Fibroblast of pulmonary artery (primary cell): ENCODE results near the gene CAPN11.
A peak's percentile ranks its signal among the peaks of the same experiment; 100 is the strongest.

ENCODE experiments used
- DNase-seq: peaks from one replicate; pipeline ENCODE4 v3.0.0-alpha.2; 2010; ENCODE audit warnings: low read depth
- H3K4me3 ChIP-seq: replicated peaks from 2 replicates; pipeline ENCODE4 v1.5.1; 2011; ENCODE audit warnings: low read depth, mild to moderate bottlenecking, control low read depth, low read length, moderate library complexity
- TF ChIP-seq, protein P1 (sequence below): IDR thresholded peaks from 2 replicates; pipeline ENCODE4 v1.5.1; 2011; ENCODE audit warnings: mild to moderate bottlenecking, control low read depth, low read length, inconsistent platforms; ENCODE audit errors: missing control alignments

The CAPN11 gene

DNA sequence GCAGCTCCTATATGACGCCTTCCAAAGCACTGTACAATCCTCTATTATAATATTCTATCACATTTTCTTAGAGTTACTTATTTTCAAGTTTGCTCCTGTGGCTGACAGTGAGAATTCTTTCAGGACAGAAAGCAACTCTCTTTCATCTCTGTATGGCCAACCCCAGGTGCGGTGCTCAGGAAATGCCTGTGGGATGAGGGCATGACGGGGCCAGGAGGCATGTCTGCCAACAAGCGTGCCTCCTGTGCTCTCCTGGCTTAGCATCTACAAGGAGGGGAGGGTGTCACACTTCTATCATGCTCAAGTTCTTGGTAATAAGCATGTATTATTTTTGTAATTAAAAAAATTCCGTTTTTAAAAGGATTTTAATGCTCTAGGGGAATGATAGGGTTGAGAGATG is 42.8 kb upstream of the CAPN11 start:
- TF ChIP-seq, protein P1, sequence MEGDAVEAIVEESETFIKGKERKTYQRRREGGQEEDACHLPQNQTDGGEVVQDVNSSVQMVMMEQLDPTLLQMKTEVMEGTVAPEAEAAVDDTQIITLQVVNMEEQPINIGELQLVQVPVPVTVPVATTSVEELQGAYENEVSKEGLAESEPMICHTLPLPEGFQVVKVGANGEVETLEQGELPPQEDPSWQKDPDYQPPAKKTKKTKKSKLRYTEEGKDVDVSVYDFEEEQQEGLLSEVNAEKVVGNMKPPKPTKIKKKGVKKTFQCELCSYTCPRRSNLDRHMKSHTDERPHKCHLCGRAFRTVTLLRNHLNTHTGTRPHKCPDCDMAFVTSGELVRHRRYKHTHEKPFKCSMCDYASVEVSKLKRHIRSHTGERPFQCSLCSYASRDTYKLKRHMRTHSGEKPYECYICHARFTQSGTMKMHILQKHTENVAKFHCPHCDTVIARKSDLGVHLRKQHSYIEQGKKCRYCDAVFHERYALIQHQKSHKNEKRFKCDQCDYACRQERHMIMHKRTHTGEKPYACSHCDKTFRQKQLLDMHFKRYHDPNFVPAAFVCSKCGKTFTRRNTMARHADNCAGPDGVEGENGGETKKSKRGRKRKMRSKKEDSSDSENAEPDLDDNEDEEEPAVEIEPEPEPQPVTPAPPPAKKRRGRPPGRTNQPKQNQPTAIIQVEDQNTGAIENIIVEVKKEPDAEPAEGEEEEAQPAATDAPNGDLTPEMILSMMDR, result no peak
- DNase-seq, result no peak
- no peak overlapping the region for H3K4me3 ChIP-seq

DNA sequence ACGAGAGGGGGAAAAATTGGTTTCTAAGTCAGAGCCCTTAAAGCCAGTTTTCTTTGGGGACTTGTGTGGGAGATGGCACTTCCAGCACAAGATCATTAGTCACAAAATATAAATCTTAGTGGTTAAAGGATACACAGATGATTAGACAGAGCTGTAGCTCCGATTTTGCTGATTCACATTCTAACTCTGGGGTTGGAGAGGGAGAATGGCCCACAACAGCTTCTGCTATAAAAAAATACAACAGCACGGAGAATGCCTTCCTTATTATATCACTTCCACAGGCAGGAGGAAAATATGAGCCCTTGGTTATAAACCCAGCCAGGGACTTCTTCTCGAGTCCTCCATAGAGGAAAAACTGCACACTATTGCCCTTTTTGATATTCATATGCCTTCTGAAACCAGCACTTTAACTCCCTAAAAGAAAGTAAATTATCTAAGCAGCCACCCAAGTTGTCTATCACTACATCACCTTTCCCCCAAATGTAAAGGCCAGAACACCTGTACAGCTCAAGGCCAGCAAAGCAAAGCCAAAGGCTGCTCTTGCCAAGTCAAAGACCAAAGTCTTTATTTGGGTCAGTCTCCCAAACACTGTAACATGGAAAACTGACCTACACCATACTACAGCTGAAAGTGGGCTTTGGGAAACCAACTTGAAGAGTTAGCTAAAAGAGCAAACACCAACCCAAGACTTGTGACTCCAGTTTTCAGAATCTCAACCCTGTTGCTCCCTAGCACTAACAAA is 41.8 kb upstream of the CAPN11 start:
- no peak overlapping the region for H3K4me3 ChIP-seq
- DNase-seq, result peak; percentile 64
- TF ChIP-seq, protein P1, result no peak

DNA sequence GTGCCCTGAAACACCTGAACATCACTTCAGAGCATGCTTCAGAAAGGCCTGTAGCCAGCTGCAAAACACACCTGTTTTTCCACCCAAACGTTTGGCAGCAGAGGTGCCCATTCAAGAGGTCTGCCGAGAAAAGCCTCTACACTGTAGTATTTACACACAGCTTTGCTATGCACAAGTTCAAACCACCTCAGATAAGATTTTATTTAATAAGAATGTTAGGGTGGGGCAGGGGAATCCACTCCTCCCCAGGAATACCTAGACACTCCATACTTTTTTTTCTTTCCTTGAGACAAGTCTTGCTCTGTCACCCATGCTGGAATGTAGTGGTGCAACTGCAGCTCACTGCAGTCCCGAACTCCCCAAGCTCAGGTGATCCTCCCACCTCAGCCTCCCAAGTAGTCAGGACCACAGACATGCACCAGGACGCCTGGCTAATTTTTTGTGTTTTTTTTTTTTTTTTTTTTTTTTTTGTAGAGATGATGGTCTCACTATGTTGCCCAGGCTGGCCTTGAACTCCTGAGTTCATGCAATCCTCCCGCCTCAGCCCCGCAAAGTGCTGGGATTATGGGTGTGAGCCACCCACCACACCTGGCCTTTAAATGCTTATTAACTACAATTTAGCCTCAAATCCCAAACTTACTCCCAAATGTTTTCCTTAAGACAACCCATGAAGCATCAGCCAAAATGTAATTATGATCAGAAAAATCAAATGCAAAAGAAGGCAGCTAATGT is 41.1 kb upstream of the CAPN11 start:
- TF ChIP-seq, protein P1, result no peak
- no peak for DNase-seq
- H3K4me3 ChIP-seq, result no peak overlapping the region

DNA sequence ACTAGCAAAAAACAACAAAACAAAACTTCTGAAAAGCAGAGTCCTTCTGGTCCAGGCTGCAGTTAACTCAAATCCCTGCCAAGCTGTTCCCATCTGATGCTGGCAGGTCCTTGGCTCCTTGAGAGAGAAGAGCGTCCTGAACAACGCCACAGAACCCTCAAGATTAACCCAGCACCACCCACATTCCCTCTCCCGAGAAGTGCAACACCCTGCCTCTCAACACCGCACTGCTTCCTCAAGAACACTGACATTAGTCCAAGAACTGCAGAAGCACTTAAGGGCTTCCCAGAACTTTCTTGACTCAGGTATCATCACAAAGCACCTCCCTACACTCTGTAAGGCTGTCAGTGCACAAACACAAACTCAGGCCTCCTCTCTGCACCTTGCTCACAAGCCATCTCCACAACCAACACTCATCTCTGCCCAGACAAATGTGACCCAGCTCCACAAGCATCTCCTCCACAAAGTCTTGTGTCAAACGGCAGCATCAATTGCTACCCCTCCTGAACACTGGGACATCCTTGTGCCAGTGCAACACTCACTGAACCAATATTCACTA is 38.8 kb upstream of the CAPN11 start:
- no peak for DNase-seq
- TF ChIP-seq, protein P1, result no peak
- no peak overlapping the region for H3K4me3 ChIP-seq

DNA sequence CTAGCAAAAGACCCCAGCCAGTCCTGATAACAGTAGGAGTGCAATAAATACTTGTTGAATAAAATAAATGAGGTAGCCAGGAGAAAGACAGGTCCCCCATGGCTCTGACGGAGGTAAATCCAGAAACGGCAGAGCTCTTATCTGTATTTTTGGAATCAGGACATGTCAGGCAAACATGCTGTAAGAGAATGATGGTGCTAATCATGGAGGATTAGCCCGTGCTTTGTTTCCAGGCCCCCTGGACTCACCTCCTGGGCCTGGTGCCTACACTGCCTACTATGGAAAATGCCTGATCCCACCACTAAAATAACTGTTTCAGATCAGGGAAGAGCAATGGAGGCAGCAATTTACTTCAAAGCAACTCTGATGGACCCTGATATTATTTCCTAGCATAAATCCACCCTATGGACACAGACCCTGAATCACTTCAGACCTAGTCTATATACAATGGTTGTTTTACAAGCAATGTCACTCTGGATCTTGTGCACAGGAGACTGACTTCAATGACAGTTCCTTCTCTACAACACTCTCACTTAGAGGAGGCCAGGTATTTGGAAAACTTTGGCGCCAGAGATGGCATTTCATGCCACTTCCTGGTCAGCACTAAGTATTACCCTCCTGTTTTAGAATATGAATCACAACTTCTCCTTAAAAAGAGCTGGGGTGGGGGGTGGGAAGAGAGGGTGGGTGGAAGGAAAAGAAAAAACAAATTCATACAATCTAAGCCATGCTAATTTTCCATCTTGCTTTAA is 37.8 kb upstream of the CAPN11 start:
- TF ChIP-seq, protein P1, result no peak
- no peak overlapping the region for H3K4me3 ChIP-seq
- DNase-seq, result no peak

DNA sequence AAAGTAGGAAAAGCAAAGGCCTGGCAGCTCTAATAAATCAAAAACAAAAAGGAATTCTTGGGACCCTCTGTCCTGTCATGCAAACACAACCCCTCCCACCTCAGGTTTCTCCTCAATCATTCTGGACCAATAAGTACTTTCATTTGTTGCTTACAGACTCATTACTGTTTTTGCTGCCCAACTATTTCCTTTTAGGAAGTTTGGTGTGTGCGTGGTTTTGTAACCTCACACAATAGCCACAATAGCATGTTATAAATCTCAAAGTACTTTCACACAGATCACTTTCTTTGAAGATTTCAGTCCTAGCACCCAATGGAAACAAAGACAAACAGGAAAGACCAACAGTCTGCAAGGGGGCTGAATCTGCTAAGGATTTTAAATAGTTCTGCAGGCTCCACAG is 35.8 kb upstream of the CAPN11 start:
- TF ChIP-seq, protein P1, result no peak
- no peak overlapping the region for H3K4me3 ChIP-seq
- peak; percentile 64 for DNase-seq
